NB4 (cell line): ENCODE results near the gene TBL1Y.

Source experiments
- MAX ChIP-seq: IDR thresholded peaks from 2 replicates; pipeline ENCODE4 v1.6.1; 2011; ENCODE audit warnings: low read depth, low read length
- MYC ChIP-seq: IDR thresholded peaks from 2 replicates; pipeline ENCODE4 v1.6.1; 2011; ENCODE audit warnings: low read depth, low read length
- POLR2A ChIP-seq: IDR thresholded peaks from 2 replicates; pipeline ENCODE4 v1.6.1; 2011; ENCODE audit warnings: mild to moderate bottlenecking; ENCODE audit not compliant: insufficient read length; ENCODE audit errors: extremely low read depth
- TF ChIP-seq, protein P1 (sequence below): IDR thresholded peaks from one replicate; pipeline ENCODE4 v1.5.1; 2012; ENCODE audit warnings: low read depth, low read length

- TF ChIP-seq, protein P1, sequence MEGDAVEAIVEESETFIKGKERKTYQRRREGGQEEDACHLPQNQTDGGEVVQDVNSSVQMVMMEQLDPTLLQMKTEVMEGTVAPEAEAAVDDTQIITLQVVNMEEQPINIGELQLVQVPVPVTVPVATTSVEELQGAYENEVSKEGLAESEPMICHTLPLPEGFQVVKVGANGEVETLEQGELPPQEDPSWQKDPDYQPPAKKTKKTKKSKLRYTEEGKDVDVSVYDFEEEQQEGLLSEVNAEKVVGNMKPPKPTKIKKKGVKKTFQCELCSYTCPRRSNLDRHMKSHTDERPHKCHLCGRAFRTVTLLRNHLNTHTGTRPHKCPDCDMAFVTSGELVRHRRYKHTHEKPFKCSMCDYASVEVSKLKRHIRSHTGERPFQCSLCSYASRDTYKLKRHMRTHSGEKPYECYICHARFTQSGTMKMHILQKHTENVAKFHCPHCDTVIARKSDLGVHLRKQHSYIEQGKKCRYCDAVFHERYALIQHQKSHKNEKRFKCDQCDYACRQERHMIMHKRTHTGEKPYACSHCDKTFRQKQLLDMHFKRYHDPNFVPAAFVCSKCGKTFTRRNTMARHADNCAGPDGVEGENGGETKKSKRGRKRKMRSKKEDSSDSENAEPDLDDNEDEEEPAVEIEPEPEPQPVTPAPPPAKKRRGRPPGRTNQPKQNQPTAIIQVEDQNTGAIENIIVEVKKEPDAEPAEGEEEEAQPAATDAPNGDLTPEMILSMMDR = no peak
- TF ChIP-seq POLR2A (no peak), MAX (no peak), MYC (no peak)
Observed at GRCh38 chrY:7017244-7018080, 107.0 kb downstream of the TBL1Y start.
